SU-DHL-6 (cell line): ENCODE data around the gene RCAN2.

Source experiments
- H2AFZ ChIP-seq: fragments of 200-600 bp; sonication (generic); 2 replicates; pipeline ENCODE4 v1.6.1; 2014; ENCODE audit warnings: low read depth, mild to moderate bottlenecking, moderate library complexity, mixed read lengths, antibody characterized with exemption, low read length; ENCODE audit not compliant: severe bottlenecking
- H3F3A ChIP-seq: fragments of 200-600 bp; shearing (Covaris generic); 2 replicates; pipeline ENCODE4 v1.6.0; 2016; ENCODE audit warnings: antibody characterized with exemption, mild to moderate bottlenecking; ENCODE audit not compliant: insufficient read depth
- H3K27ac ChIP-seq: fragments of 200-600 bp; sonication (generic); 2 replicates; pipeline ENCODE4 v1.5.1; 2016; ENCODE audit warnings: low read depth, mild to moderate bottlenecking, low read length, moderate library complexity, mixed read lengths
- H3K27me3 ChIP-seq: fragments of 200-600 bp; sonication (generic), shearing (Covaris generic); 2 replicates; pipeline ENCODE4 v1.6.0; 2014; ENCODE audit warnings: mild to moderate bottlenecking, low read length
- H3K36me3 ChIP-seq: fragments of 200-600 bp; sonication (generic); 2 replicates; pipeline ENCODE4 v1.6.1; 2014; ENCODE audit warnings: mild to moderate bottlenecking, low read length, mixed read lengths
- H3K4me2 ChIP-seq: fragments of 300-600, 200-600 bp; shearing (Covaris generic), sonication (generic); 2 replicates; pipeline ENCODE4 v1.6.0; 2014; ENCODE audit warnings: low read length, low read depth, mild to moderate bottlenecking; ENCODE audit not compliant: poor library complexity, severe bottlenecking
- H3K4me3 ChIP-seq: fragments of 200-600 bp; sonication (generic); 2 replicates; pipeline ENCODE4 v1.5.1; 2014; ENCODE audit warnings: antibody characterized with exemption, low read length, mild to moderate bottlenecking, mixed read lengths; ENCODE audit not compliant: insufficient read depth, poor library complexity, severe bottlenecking
- H3K79me2 ChIP-seq: fragments of 200-600 bp; sonication (generic); 2 replicates; pipeline ENCODE4 v1.6.1; 2014; ENCODE audit warnings: mild to moderate bottlenecking, low read length, moderate library complexity; ENCODE audit not compliant: insufficient read depth
- H3K9ac ChIP-seq: fragments of 200-600 bp; sonication (generic); 2 replicates; pipeline ENCODE4 v1.7.0; 2014; ENCODE audit warnings: mild to moderate bottlenecking, low read length
- H3K9me2 ChIP-seq: fragments of 200-600 bp; sonication (generic); replicated peaks from 2 replicates; pipeline ENCODE4 v1.6.1; 2014; ENCODE audit warnings: low read length; ENCODE audit not compliant: insufficient read depth
- H3K9me3 ChIP-seq: fragments of 200-600 bp; sonication (generic); 2 replicates; pipeline ENCODE4 v1.6.1; 2014; ENCODE audit warnings: low read length, mixed read lengths; ENCODE audit not compliant: insufficient read depth
- H4K20me1 ChIP-seq: fragments of 200-600 bp; sonication (generic); 2 replicates; pipeline ENCODE4 v1.6.1; 2014; ENCODE audit warnings: low read depth, mild to moderate bottlenecking, antibody characterized with exemption, low read length, moderate library complexity, mixed read lengths
- EZH2phosphoT487 ChIP-seq: fragments of 200-600 bp; sonication (generic), shearing (Covaris generic); conservative IDR thresholded peaks from 2 replicates; pipeline ENCODE4 v1.6.1; 2018; ENCODE audit warnings: mild to moderate bottlenecking, antibody characterized with exemption, low read length, moderate library complexity, mixed read lengths
- TF ChIP-seq, protein P1 (sequence below): fragments of 200-600 bp; sonication (generic); IDR thresholded peaks from one replicate; pipeline ENCODE4 v1.5.1; 2017; ENCODE audit warnings: antibody characterized with exemption, mild to moderate bottlenecking, low read length, moderate library complexity; ENCODE audit not compliant: insufficient read depth, poor library complexity, severe bottlenecking

The RCAN2 gene

DNA sequence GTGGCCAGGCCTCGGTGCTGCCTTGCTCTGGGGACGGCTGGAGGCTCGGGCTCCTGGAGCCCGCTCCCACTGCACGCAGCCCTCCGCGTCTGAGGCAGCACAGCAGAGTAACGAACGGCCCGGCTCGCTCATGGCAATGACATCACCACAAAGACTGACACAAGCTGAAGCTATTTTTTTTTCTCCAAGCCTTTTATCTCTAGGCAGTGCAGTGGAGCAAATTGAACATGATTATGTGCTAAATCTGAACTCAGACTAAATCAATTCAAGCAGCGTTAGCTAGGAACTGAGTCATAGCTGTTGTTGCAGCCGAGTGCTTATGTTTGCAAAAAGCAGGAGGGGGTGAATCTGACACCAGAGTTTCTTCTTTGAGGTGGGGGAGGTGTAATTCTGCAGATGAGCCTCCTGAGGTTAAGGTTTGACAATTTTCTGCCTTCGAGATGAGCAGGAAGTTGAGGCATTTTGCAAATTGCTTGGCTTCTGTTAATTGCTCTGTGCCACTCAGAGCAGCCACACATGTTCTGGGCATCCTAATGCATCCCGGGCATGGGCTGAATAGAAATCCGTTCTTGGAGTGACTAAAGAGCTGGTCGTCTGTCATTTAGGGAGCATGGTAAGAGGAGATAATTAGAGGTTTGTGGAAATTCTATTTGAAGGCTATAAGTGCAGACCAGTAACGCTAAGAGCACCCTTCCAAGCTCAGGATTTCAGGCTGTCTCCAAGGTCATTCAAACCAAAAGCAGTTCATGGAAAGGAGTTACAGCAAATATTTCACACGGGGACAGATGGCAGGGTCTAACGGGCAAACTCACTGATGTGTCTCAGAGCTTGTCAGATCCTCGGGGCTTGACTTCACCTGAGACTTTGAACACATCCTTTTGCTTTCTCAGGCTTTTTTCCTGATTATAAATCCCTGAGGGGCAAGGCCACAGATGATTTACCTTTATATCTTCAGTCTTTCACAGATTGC lies 165.4 kb downstream of the RCAN2 start:
- TF ChIP-seq, protein P1, sequence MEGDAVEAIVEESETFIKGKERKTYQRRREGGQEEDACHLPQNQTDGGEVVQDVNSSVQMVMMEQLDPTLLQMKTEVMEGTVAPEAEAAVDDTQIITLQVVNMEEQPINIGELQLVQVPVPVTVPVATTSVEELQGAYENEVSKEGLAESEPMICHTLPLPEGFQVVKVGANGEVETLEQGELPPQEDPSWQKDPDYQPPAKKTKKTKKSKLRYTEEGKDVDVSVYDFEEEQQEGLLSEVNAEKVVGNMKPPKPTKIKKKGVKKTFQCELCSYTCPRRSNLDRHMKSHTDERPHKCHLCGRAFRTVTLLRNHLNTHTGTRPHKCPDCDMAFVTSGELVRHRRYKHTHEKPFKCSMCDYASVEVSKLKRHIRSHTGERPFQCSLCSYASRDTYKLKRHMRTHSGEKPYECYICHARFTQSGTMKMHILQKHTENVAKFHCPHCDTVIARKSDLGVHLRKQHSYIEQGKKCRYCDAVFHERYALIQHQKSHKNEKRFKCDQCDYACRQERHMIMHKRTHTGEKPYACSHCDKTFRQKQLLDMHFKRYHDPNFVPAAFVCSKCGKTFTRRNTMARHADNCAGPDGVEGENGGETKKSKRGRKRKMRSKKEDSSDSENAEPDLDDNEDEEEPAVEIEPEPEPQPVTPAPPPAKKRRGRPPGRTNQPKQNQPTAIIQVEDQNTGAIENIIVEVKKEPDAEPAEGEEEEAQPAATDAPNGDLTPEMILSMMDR: no peak
- TF ChIP-seq EZH2phosphoT487: no peak

DNA sequence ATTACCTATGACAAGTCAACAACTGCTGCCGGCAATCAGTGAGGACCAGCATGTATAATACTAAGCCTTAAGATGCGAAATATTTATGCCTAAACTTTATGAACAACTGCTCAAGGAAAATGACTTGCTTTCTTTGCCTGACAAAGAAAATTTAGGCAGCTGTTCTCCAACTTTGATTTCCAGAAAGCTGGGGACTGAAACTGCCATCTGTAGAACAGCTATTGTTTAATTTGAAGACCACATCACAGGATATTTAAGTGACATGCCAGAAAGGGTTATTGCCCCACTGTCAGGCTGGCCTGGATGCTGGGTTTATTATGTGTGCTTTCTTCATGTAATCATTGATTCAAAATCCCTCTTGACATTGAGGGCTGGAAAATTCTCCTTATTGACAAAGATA lies 166.5 kb downstream of the RCAN2 start:
- Histone ChIP-seq H3K9me2 (no peaks in the 10 kb centered on the region), H4K20me1 (no peaks in the 10 kb centered on the region), H3K36me3 (no peaks in the 10 kb centered on the region), H3K79me2 (no peaks in the 10 kb centered on the region), H3K27ac (no peak overlapping the region), H3F3A (no peaks in the 10 kb centered on the region), H3K27me3 (no peaks in the 10 kb centered on the region), H3K9me3 (no peaks in the 10 kb centered on the region), H3K9ac (no peak overlapping the region), H2AFZ (no peak overlapping the region), H3K4me3 (no peak overlapping the region), H3K4me2 (no peak overlapping the region)
- no peak for TF ChIP-seq EZH2phosphoT487
- TF ChIP-seq, protein P1: no peak

More for the DNA sequence above, 165.4 kb downstream of the RCAN2 start:
- Histone ChIP-seq H3K9me3 (no peaks in the 10 kb centered on the region), H3K36me3 (no peaks in the 10 kb centered on the region), H3K9ac (no peak overlapping the region), H4K20me1 (no peaks in the 10 kb centered on the region), H3F3A (no peaks in the 10 kb centered on the region), H3K27me3 (no peaks in the 10 kb centered on the region), H3K9me2 (no peaks in the 10 kb centered on the region), H2AFZ (no peak overlapping the region), H3K4me2 (no peak overlapping the region), H3K27ac (no peak overlapping the region), H3K79me2 (no peaks in the 10 kb centered on the region), H3K4me3 (no peak overlapping the region)

DNA sequence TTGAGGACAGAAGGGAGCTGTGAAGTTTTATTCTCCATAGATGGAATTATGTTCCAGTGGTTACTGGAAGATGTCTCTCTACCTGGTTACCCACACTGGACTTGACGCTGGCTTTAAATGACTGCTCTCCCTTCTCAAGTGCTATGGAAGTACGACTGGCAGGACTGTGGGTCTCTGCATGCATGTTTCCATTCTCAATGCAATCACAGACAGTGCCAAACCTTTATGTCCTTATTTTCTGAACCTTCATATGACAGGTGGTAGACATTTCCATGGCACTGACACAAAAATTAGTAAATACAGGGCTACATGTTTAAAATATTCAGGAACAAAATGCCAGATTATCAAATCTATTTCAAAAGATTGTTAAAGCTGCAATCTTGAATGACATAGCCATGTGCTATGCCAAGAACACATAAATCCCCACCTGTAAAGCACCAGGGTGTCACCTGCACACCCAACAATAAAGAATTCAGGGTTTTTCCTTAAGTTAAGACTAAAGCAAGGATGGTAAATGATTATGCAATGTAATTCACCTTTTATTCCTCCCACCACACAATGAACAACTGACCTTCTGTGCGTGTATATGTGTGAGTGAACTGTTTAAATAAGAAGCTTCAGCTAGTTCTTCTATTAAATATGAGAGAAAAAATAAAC lies 167.2 kb downstream of the RCAN2 start:
- H3K4me3 ChIP-seq: no peak overlapping the region
- H3F3A ChIP-seq: no peaks in the 10 kb centered on the region
- H4K20me1 ChIP-seq: no peaks in the 10 kb centered on the region
- TF ChIP-seq, protein P1: no peak
- TF ChIP-seq EZH2phosphoT487: no peak
- H3K79me2 ChIP-seq: no peaks in the 10 kb centered on the region
- H2AFZ ChIP-seq: no peak overlapping the region
- H3K27me3 ChIP-seq: no peaks in the 10 kb centered on the region
- no peaks in the 10 kb centered on the region for H3K9me2 ChIP-seq
- no peak overlapping the region for H3K4me2 ChIP-seq
- no peaks in the 10 kb centered on the region for H3K9me3 ChIP-seq
- no peak overlapping the region for H3K27ac ChIP-seq
- H3K36me3 ChIP-seq: no peaks in the 10 kb centered on the region
- no peak overlapping the region for H3K9ac ChIP-seq
